Measurements from ENCODE around the gene ABHD14A.

DNA sequence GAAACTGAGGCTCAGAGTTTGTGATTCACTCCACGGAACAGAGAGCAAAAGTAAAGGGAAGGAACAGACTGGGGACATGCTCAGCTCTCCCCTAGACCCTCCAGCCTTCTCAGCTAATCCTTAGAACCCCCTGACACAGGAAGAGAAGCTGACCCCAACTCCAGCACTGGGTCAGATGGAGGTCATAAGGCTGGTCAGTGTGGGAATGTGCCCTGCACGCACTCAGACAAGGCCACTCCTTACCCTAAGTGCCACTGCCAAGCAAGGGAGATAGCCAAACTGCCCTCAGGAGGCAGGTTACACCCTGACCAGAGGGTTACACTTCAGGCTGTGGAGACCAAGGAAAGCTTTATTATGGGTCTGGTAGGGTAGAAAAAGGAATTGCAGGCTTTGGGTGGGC, 19.7 kb downstream of the ABHD14A start:
- no peak for TF ChIP-seq POLR2A (IDR thresholded peaks at IDR 0.05)
- TF ChIP-seq, protein P1, sequence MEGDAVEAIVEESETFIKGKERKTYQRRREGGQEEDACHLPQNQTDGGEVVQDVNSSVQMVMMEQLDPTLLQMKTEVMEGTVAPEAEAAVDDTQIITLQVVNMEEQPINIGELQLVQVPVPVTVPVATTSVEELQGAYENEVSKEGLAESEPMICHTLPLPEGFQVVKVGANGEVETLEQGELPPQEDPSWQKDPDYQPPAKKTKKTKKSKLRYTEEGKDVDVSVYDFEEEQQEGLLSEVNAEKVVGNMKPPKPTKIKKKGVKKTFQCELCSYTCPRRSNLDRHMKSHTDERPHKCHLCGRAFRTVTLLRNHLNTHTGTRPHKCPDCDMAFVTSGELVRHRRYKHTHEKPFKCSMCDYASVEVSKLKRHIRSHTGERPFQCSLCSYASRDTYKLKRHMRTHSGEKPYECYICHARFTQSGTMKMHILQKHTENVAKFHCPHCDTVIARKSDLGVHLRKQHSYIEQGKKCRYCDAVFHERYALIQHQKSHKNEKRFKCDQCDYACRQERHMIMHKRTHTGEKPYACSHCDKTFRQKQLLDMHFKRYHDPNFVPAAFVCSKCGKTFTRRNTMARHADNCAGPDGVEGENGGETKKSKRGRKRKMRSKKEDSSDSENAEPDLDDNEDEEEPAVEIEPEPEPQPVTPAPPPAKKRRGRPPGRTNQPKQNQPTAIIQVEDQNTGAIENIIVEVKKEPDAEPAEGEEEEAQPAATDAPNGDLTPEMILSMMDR (IDR thresholded peaks at IDR 0.05): no peak

All from lower leg skin (tissue), 3 donors.